ENCODE results near the gene PXMP4.

Gene PXMP4

GRCh38 chr20:33680686-33681085, 39.4 kb downstream of the PXMP4 start:
- H3K27ac ChIP-seq (ENCODE audit: low read depth, low read length) = no peak overlapping the region
- H3K4me3 ChIP-seq (ENCODE audit: low read depth, low read length) = no peak overlapping the region
- H3K9ac ChIP-seq (ENCODE audit: low read length) = no peak overlapping the region
- H3K9me3 ChIP-seq (ENCODE audit: control insufficient read depth, insufficient read depth, low read depth, low read length) = no peaks in the 10 kb centered on the region
- H3K36me3 ChIP-seq (ENCODE audit: control insufficient read depth, insufficient read depth, low read length) = peaks cover 49% of the 10 kb centered on the region
- peaks cover 16% of the 10 kb centered on the region; the same call in 1 of the 2 replicates for H3K4me1 ChIP-seq (ENCODE audit: control insufficient read depth, insufficient read depth, low read length)
- no peaks in the 10 kb centered on the region for H3K27me3 ChIP-seq (ENCODE audit: control insufficient read depth, insufficient read depth, low read length)

- no peaks in the 10 kb centered on the region for H3K27me3 ChIP-seq (ENCODE audit: control insufficient read depth, insufficient read depth, low read length)
- H3K9ac ChIP-seq (ENCODE audit: low read length) = no peak overlapping the region
- no peaks in the 10 kb centered on the region for H3K9me3 ChIP-seq (ENCODE audit: control insufficient read depth, insufficient read depth, low read depth, low read length)
- no peak overlapping the region for H3K27ac ChIP-seq (ENCODE audit: low read depth, low read length)
- peaks cover 50% of the 10 kb centered on the region for H3K36me3 ChIP-seq (ENCODE audit: control insufficient read depth, insufficient read depth, low read length)
- peaks cover 18% of the 10 kb centered on the region; the same call in 1 of the 2 replicates for H3K4me1 ChIP-seq (ENCODE audit: control insufficient read depth, insufficient read depth, low read length)
- no peak overlapping the region for H3K4me3 ChIP-seq (ENCODE audit: low read depth, low read length)
These were observed 40.2 kb downstream of the PXMP4 start for GRCh38 chr20:33679758-33680485.

- Histone ChIP-seq H3K27me3 (ENCODE audit: control insufficient read depth, insufficient read depth, low read length) (no peaks in the 10 kb centered on the region), H3K4me3 (ENCODE audit: low read depth, low read length) (no peak overlapping the region), H3K9ac (ENCODE audit: low read length) (no peak overlapping the region), H3K27ac (ENCODE audit: low read depth, low read length) (no peak overlapping the region), H3K36me3 (ENCODE audit: control insufficient read depth, insufficient read depth, low read length) (peaks cover 50% of the 10 kb centered on the region), H3K9me3 (ENCODE audit: control insufficient read depth, insufficient read depth, low read depth, low read length) (no peaks in the 10 kb centered on the region), H3K4me1 (ENCODE audit: control insufficient read depth, insufficient read depth, low read length) (peaks cover 19% of the 10 kb centered on the region; the same call in 1 of the 2 replicates)
These were observed 42.0 kb downstream of the PXMP4 start for GRCh38 chr20:33677991-33678702.

GRCh38 chr20:33676652-33677645, 43.2 kb downstream of the PXMP4 start:
- Histone ChIP-seq H3K9me3 (ENCODE audit: control insufficient read depth, insufficient read depth, low read depth, low read length) (no peaks in the 10 kb centered on the region), H3K9ac (ENCODE audit: low read length) (no peak overlapping the region), H3K36me3 (ENCODE audit: control insufficient read depth, insufficient read depth, low read length) (peaks cover 50% of the 10 kb centered on the region), H3K27me3 (ENCODE audit: control insufficient read depth, insufficient read depth, low read length) (no peaks in the 10 kb centered on the region), H3K27ac (ENCODE audit: low read depth, low read length) (no peak overlapping the region), H3K4me1 (ENCODE audit: control insufficient read depth, insufficient read depth, low read length) (peaks cover 28% of the 10 kb centered on the region), H3K4me3 (ENCODE audit: low read depth, low read length) (no peak overlapping the region)

GRCh38 chr20:33676121-33676520, 44.0 kb downstream of the PXMP4 start:
- Histone ChIP-seq H3K27ac (ENCODE audit: low read depth, low read length) (no peak overlapping the region), H3K9me3 (ENCODE audit: control insufficient read depth, insufficient read depth, low read depth, low read length) (no peaks in the 10 kb centered on the region), H3K4me3 (ENCODE audit: low read depth, low read length) (no peak overlapping the region), H3K36me3 (ENCODE audit: control insufficient read depth, insufficient read depth, low read length) (peaks cover 59% of the 10 kb centered on the region), H3K9ac (ENCODE audit: low read length) (no peak overlapping the region), H3K27me3 (ENCODE audit: control insufficient read depth, insufficient read depth, low read length) (no peaks in the 10 kb centered on the region), H3K4me1 (ENCODE audit: control insufficient read depth, insufficient read depth, low read length) (peaks cover 28% of the 10 kb centered on the region)

- peaks cover 62% of the 10 kb centered on the region for H3K36me3 ChIP-seq (ENCODE audit: control insufficient read depth, insufficient read depth, low read length)
- H3K4me1 ChIP-seq (ENCODE audit: control insufficient read depth, insufficient read depth, low read length) = peaks cover 28% of the 10 kb centered on the region
- H3K9ac ChIP-seq (ENCODE audit: low read length) = peak overlapping the region; percentile 57
- H3K27me3 ChIP-seq (ENCODE audit: control insufficient read depth, insufficient read depth, low read length) = no peaks in the 10 kb centered on the region
- H3K9me3 ChIP-seq (ENCODE audit: control insufficient read depth, insufficient read depth, low read depth, low read length) = no peaks in the 10 kb centered on the region
- H3K4me3 ChIP-seq (ENCODE audit: low read depth, low read length) = peak overlapping the region; percentile 78
- no peak overlapping the region for H3K27ac ChIP-seq (ENCODE audit: low read depth, low read length)
These were observed 44.8 kb downstream of the PXMP4 start for GRCh38 chr20:33675136-33675959.

GRCh38 chr20:33674294-33675135, 45.6 kb downstream of the PXMP4 start, which contains the start of gene NECAB3:
Gene NECAB3 (minus strand): TSS chr20:33674428. CDS start chr20:33674352, 76 bp downstream.
- Histone ChIP-seq H3K4me3 (ENCODE audit: low read depth, low read length) (peak within 1 kb of the TSS; percentile 78), H3K27ac (ENCODE audit: low read depth, low read length) (peak within 1 kb of the TSS; percentile 59; the same call in 1 of the 2 replicates), H3K36me3 (ENCODE audit: control insufficient read depth, insufficient read depth, low read length) (peaks cover 58% of the 10 kb centered on the region), H3K9ac (ENCODE audit: low read length) (peak within 1 kb of the TSS; percentile 81), H3K27me3 (ENCODE audit: control insufficient read depth, insufficient read depth, low read length) (no peaks in the 10 kb centered on the region), H3K4me1 (ENCODE audit: control insufficient read depth, insufficient read depth, low read length) (peaks cover 28% of the 10 kb centered on the region), H3K9me3 (ENCODE audit: control insufficient read depth, insufficient read depth, low read depth, low read length) (no peaks in the 10 kb centered on the region)

- Histone ChIP-seq H3K27ac (ENCODE audit: low read depth, low read length) (peak overlapping the region; percentile 59; the same call in 1 of the 2 replicates), H3K27me3 (ENCODE audit: control insufficient read depth, insufficient read depth, low read length) (no peaks in the 10 kb centered on the region), H3K4me1 (ENCODE audit: control insufficient read depth, insufficient read depth, low read length) (peaks cover 28% of the 10 kb centered on the region), H3K4me3 (ENCODE audit: low read depth, low read length) (peak overlapping the region; percentile 78), H3K9ac (ENCODE audit: low read length) (peak overlapping the region; percentile 81), H3K36me3 (ENCODE audit: control insufficient read depth, insufficient read depth, low read length) (peaks cover 57% of the 10 kb centered on the region), H3K9me3 (ENCODE audit: control insufficient read depth, insufficient read depth, low read depth, low read length) (no peaks in the 10 kb centered on the region)
These were observed 46.5 kb downstream of the PXMP4 start for GRCh38 chr20:33673410-33674293.

- Histone ChIP-seq H3K4me1 (ENCODE audit: control insufficient read depth, insufficient read depth, low read length) (peaks cover 31% of the 10 kb centered on the region), H3K36me3 (ENCODE audit: control insufficient read depth, insufficient read depth, low read length) (peaks cover 54% of the 10 kb centered on the region), H3K27me3 (ENCODE audit: control insufficient read depth, insufficient read depth, low read length) (no peaks in the 10 kb centered on the region), H3K4me3 (ENCODE audit: low read depth, low read length) (peak overlapping the region; percentile 78), H3K9ac (ENCODE audit: low read length) (peak overlapping the region; percentile 81), H3K9me3 (ENCODE audit: control insufficient read depth, insufficient read depth, low read depth, low read length) (no peaks in the 10 kb centered on the region), H3K27ac (ENCODE audit: low read depth, low read length) (no peak overlapping the region; the same call in 1 of the 2 replicates)
These were observed 47.0 kb downstream of the PXMP4 start for GRCh38 chr20:33673114-33673409.
